ES-I3 (cell line): ENCODE results near the gene AFG3L2.

Experiments
- H3K36me3 ChIP-seq: 2 replicates; pipeline ENCODE4 v1.6.1; 2013; ENCODE audit warnings: mild to moderate bottlenecking, low read length, control low read depth, moderate library complexity; ENCODE audit not compliant: insufficient read depth
- H3K4me1 ChIP-seq: 2 replicates; pipeline ENCODE4 v1.6.1; 2013; ENCODE audit warnings: mild to moderate bottlenecking, control low read depth, low read length; ENCODE audit not compliant: insufficient read depth
- H3K9ac ChIP-seq: 2 replicates; pipeline ENCODE4 v1.6.1; 2013; ENCODE audit warnings: low read depth, mild to moderate bottlenecking, low read length, moderate library complexity
- H3K9me3 ChIP-seq: 2 replicates; pipeline ENCODE4 v1.6.1; 2013; ENCODE audit warnings: mild to moderate bottlenecking, low read length, moderate library complexity; ENCODE audit not compliant: control insufficient read depth, insufficient read depth

AFG3L2 gene

DNA sequence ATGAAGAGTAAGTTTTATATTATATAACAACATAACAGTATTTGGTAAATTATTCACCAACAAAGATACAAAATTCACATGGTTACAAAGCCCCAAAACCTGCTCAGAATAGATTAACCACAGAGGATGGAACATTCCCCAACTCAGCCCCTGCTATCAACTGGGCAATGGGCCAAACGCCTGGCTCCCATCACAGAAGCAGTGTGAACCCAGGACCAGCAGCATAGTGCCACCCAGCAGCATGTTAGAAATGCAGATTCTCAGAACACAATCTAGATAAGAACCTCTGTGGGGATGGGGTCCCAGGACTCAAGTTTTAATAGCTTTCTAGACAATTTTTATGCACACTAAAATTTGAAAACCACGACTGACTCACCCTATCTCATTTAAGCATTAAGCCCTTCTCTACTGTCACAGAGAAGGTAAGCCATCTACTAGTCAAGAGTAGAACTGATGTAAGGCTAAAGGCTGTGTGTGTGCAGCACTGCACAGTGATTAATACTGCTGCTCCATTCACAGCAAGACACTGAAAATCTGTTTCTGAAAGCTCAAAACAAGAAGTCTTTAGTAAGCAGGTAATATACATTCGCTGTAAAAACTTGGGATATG, 15.2 kb downstream of the AFG3L2 start:
- Histone ChIP-seq H3K9me3 (no peaks in the 10 kb centered on the region), H3K9ac (no peak overlapping the region), H3K4me1 (no peaks in the 10 kb centered on the region), H3K36me3 (peaks cover 21% of the 10 kb centered on the region)

DNA sequence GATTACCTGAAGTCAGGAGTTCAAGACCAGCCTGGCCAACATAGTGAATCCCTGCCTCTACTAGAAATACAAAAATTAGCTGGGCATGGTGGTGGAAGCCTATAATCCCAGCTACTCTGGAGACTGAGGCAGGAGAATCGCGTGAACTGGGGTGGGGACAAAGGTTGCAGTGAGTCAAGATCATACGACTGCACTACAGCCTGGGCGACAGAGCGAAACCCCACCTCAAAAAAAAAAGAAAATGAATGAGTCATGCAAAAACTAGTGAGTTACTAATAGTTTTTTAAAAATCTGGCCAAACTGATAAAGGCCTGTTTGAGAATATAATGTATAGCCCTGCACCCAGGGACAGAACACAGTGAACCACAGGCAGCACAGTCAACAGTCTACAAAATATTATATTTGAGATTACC, 17.5 kb downstream of the AFG3L2 start:
- Histone ChIP-seq H3K4me1 (no peaks in the 10 kb centered on the region), H3K9ac (no peak overlapping the region), H3K9me3 (no peaks in the 10 kb centered on the region), H3K36me3 (peaks cover 15% of the 10 kb centered on the region)

DNA sequence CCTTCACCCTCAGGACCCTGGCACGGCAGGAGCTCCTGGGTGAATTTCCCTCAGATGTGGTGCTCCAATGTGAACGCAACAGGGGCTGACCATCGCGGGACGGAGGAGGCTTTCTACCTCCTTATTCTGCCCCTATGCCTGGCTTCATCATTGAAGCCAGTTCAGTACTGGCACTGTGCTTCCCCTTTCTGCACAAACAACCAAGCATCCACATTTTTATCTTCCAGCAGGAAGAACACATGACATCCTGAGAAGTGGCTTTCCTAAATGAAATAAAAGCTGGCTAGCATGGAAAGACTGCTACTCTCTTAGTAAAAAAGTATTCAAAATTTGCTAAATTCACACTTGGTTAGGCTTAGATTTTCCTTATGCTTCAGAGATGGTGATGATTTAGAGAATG, 24.8 kb downstream of the AFG3L2 start:
- Histone ChIP-seq H3K4me1 (no peaks in the 10 kb centered on the region), H3K9me3 (no peaks in the 10 kb centered on the region), H3K36me3 (peaks cover 24% of the 10 kb centered on the region), H3K9ac (no peak overlapping the region)

DNA sequence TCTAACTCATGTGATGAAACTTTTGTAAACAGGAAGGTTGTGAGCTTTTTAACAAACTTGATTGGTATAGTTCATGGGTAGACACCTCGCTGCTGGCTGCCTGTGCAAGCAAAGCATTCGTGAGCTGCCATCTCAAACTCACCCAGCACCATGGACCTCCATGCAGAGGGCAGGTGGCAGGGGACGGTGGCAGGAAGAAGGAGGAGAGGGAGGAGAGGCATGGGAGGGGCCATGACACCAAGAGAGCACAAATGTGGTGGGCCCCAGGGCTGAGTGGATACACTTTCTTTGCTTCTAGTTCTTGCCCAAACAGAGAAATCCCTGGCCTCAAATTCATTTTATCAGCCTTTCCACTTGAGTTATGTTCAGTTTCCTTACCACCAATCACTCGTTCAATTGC, 29.1 kb downstream of the AFG3L2 start:
- H3K4me1 ChIP-seq, result no peaks in the 10 kb centered on the region

DNA sequence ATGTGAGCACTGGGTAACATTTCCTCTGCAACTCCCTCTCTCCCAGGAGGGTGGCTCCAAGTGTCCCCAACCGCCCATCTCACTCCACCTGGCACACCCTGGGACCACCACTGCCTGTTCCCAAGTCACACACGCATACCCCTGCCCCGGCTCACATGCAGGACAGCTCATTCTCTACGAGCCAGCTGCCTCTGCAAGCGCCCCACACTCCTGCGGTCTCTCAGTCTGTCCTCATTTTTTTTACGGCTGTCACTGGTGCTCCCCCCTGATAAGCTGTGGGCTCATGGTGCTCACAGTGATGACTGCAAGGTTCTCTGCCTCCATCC, 30.8 kb downstream of the AFG3L2 start:
- peaks cover 35% of the 10 kb centered on the region for H3K36me3 ChIP-seq
- no peak overlapping the region for H3K9ac ChIP-seq
- no peaks in the 10 kb centered on the region for H3K9me3 ChIP-seq
- H3K4me1 ChIP-seq, result no peaks in the 10 kb centered on the region

More for the DNA sequence above, 29.1 kb downstream of the AFG3L2 start:
- Histone ChIP-seq H3K9ac (no peak overlapping the region), H3K36me3 (peaks cover 34% of the 10 kb centered on the region), H3K9me3 (no peaks in the 10 kb centered on the region)

DNA sequence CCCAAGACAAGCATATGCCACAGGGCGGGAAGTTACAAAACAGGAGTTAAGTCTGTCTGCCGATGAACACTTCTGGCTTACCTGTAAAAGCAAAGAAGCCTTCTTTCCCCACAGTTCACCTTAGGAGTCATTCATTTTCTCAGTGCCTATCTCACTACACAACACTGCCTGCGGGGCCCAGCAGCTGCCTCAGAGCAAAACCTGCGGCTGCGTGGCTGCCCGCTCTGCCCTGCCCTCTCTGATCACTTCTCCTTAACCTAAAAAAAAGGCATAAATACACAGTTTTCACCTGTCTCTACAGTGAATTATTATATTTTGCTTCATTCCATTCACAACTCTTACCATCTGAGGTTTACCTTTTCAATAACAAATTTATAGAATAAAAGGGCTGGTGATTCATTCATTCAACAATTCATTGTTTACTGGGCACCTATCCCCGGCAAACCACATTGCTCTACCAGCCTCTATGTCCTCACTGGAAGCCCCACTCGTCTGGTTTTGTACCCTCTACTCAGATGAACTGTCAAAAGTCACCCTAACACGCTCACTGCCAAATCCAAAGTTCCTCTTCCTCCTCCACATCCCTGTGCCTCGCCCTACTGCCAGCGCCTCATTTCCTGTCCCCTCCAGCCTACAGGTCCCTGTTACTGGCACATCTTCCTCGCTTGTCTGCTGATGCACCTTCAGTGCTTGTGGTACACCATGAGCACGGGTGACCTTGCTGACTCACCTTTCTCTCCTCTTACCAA, 31.4 kb downstream of the AFG3L2 start:
- Histone ChIP-seq H3K4me1 (no peaks in the 10 kb centered on the region), H3K9ac (no peak overlapping the region), H3K36me3 (peaks cover 29% of the 10 kb centered on the region), H3K9me3 (no peaks in the 10 kb centered on the region)

DNA sequence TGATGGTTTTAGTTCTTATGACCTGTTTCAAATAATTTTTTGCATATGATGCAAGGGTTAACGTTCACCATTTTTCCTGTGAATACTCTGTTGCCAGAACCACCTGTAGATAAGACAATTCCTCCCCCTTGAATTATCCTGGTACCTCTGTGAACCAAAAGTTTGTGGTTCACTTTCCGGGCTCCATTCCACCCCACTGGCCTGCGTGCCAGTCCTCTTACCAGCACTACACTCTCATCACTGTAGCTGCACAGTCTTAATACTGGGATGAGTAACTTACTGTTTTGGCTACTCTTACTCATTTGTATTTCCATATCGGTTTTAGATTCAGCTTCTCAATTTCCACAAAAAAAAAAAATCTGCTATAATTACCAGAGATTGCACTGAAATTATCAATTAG, 34.4 kb downstream of the AFG3L2 start:
- peaks cover 20% of the 10 kb centered on the region for H3K36me3 ChIP-seq
- H3K9me3 ChIP-seq, result no peaks in the 10 kb centered on the region
- H3K4me1 ChIP-seq, result peaks cover 9% of the 10 kb centered on the region; the same call in 1 of the 2 replicates
- H3K9ac ChIP-seq, result no peak overlapping the region

DNA sequence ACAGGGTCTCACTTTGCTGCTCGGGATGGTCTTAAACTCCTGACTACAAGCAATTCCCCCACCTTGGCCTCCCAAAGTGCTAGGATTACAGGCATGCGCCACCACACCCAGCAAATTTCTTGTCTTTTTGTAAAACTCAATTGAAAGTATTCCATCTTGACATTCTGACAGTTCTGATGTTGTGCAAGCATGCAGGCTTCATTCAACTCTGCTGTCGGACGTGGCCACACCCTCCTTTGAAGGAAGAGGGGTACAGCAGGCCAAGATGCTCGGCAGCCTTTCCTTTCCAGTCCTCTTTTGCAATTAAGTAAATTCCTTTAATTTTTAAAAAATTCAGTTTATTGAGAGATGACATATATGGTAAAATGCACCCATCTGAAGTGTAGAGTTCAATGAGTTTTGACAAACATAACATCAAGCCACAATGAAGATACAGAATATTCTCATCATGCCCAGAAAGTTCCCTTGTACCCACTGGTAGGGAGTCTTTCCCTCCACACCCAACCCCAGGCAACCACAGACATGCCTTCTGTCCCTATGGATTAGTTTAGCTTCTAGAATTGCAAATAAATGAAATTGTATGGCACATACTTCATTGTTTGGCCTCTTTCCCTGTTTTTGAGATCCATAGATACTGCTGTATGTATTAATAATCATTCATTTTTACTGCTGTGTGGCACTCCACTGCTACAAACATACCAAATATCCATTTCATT, 35.9 kb downstream of the AFG3L2 start:
- Histone ChIP-seq H3K4me1 (peaks cover 20% of the 10 kb centered on the region), H3K36me3 (peaks cover 20% of the 10 kb centered on the region), H3K9me3 (no peaks in the 10 kb centered on the region), H3K9ac (no peak overlapping the region)

DNA sequence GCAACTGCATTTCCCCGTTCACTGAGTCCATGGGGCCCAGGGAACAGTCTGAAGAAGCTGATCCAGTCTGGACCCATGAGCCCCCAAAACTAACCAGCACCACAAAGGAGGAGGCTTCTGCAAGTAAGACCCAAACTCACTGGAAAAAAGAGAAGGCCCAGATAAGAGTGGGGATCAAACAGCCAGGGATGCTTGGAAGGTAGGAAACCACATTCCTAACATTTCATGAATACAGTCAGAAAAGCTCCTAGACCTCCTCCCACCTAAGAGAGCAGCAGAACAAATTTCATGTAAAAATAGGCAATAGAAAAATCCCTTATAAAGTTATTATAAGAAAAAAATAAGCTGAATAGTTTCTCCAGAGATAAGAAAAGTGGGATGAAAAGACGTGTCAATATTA, 38.6 kb downstream of the AFG3L2 start:
- peaks cover 44% of the 10 kb centered on the region for H3K4me1 ChIP-seq
- peaks cover 10% of the 10 kb centered on the region; the same call in 1 of the 2 replicates for H3K36me3 ChIP-seq
- H3K9ac ChIP-seq, result no peak overlapping the region
- H3K9me3 ChIP-seq, result no peaks in the 10 kb centered on the region

DNA sequence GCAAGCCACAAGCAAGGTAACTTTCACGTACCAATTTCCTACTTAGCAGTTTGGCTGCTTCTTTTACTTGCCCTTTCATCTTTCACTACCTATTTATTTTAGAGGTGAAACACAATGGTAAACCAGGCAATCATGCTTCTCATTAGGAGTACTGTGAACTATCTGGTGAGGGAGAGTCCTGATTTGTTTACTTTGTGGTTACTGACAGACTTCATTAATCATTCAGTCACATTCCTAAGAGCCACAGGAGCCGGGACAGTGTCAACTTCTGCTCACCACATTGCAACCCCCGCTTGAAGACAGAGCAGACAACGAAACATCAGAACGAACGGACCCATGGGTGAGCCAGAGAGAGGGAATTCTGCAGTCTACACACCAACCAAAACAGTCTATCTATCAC, 40.1 kb downstream of the AFG3L2 start:
- Histone ChIP-seq H3K4me1 (peaks cover 44% of the 10 kb centered on the region), H3K9ac (no peak overlapping the region), H3K9me3 (no peaks in the 10 kb centered on the region), H3K36me3 (peaks cover 2% of the 10 kb centered on the region; the same call in 1 of the 2 replicates)

DNA sequence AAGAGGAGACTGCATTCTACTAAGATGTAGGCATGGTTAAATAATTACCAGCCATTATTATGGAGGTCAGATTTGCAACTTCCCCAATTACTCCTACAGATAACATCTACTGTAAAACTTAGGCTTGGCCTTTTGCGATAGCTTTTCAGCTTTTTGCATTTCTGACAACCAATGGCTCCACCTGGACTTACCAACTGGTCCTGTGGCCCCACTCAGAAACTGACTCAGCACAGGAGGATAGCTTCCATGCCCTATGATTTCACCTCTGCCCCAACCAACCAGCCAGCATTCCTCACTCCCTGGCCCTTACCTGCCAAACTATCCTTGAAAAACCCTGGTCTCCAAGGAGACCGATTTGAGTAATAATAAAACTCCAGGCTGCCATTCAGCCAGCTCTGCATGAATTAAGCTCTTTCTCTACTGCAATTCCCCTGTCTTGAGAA, 40.8 kb downstream of the AFG3L2 start:
- Histone ChIP-seq H3K4me1 (peaks cover 44% of the 10 kb centered on the region), H3K9ac (no peak overlapping the region), H3K9me3 (no peaks in the 10 kb centered on the region), H3K36me3 (no peaks in the 10 kb centered on the region)

DNA sequence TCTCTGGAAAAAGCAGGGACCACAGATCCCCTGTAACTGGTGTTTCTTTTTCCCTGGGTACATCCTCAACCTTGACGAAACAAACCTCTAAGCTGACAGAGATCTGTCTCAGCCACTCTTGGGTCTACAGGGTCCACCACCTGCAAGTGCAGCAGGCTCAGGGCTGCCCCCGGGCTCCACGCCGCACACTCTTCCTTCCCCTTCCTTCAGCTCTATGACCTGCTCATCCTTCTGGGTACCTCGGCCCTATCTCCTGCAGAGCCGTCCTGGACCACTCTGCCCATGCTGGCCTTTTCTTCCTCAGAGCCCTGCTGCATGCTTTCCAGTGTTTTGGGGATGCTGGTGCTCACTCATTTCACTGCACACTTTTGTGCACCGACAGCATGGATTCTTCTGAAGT, 41.5 kb downstream of the AFG3L2 start:
- Histone ChIP-seq H3K36me3 (no peaks in the 10 kb centered on the region), H3K9ac (no peak overlapping the region), H3K4me1 (peaks cover 44% of the 10 kb centered on the region), H3K9me3 (no peaks in the 10 kb centered on the region)

DNA sequence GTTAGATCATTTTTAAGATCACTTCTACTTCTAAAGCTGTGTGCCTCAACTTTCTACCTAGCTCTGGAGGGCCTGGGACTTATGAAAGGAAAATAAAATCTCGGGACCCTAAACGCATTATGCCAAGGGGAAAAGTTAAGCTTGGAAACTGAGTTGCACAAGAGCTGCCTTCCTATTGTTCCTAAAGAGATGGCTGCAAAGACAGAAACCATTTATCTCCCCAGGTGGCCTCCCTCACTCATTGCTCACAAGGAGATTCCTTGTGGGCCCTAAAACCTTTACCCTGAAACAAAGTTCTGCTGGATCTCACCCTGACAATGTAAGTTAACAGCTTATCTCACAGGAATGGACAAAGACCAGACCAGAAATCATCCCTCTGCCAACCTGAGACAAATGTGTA, 42.2 kb downstream of the AFG3L2 start:
- Histone ChIP-seq H3K4me1 (peaks cover 44% of the 10 kb centered on the region), H3K36me3 (no peaks in the 10 kb centered on the region), H3K9me3 (no peaks in the 10 kb centered on the region), H3K9ac (no peak overlapping the region)

DNA sequence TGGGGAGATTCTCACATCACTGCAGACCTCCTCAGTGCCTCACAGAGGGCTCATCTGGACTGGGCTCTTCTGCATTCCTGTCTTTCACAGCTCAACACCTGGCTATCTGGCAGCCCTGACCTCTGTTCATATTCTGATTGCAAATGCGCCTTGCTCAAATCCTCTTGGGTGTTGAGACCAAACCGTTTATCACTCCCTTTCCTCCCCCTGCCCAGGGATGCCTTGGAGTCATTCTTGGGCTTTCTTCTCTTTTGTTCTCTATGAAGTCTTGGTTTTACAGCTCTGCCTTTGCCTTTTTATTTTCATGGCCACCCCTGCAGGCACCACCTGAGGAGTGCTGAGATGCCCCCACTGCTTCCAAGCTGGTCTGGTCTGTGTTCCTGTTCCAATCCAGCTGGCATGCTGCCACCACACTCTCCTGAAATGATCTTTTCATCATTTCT, 42.6 kb downstream of the AFG3L2 start:
- H3K9ac ChIP-seq, result no peak overlapping the region
- H3K36me3 ChIP-seq, result peaks cover 2% of the 10 kb centered on the region; the same call in 1 of the 2 replicates
- peaks cover 44% of the 10 kb centered on the region for H3K4me1 ChIP-seq
- no peaks in the 10 kb centered on the region for H3K9me3 ChIP-seq
